HG03196 (cell line): Measurements from ENCODE around the gene REPS1.
A peak's percentile ranks its signal among the peaks of the same experiment; 100 is the strongest.
"Not testable (repeated sequence)": the region's sequence is repeated elsewhere in the genome, so short reads cannot be mapped to it uniquely, and the experiment has no call there.

Experiments
- ATAC-seq: cut with Tn5 transposase; IDR thresholded peaks from one replicate; pipeline ENCODE4 v1.9.1; 2021; ENCODE audit not compliant: unreplicated experiment

Gene REPS1

DNA sequence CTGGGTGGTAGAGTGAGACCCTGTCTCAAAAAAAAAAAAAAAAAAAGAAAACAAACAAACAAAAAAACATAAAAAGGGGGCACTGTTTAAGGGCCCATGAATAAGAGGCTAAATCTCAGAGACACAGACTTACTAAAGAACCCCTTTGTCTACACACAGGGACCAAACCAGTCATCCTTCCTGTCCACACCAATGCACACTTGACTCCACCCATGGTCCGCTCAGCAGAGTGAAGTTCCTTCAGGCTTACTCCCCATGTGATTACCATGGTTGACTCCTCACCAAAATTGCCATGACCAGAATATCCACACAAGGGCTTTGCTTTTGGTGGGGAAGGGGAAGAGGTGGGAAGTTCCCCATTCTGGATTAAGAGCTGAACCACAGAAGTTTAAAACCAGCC lies 19.4 kb upstream of the REPS1 start:
- no peak for ATAC-seq

DNA sequence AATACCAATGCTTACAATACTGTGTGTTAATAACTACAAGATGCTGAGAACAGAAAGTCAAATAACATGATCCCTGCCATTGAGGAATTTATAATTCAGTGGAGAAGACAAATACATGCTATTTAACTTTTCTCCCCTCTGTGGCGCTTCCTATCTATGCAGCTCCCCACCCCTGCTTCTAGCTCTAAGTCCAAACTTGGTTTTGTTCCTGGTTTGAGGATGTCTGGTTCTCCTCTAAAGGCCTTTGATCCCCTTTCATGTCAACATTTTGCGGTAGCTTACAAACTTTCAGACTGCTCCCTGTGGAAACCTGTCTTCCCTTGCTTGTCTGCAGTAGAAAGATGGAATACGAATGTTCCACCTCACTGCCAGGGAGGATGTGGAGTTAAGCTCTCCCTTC lies 18.4 kb upstream of the REPS1 start:
- ATAC-seq, result no peak

DNA sequence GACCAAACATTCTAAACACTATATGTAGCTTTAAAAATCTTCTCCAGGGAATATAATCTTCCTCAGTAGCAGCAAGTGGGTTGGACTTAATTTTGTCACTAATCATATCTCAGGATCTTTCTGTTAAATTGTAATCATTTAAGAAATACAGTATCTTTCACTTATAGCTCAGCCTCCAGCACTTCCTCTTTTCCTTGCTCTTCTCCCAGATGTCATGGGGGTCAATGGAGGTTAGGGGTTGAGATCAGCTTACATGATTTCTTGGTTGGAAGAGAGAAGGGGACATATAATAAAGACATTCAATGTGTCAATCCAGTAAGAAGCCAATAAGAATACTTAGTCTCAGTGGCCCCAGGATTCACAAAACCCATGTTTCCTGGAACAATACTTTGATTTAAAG lies 15.7 kb upstream of the REPS1 start:
- ATAC-seq, result no peak

DNA sequence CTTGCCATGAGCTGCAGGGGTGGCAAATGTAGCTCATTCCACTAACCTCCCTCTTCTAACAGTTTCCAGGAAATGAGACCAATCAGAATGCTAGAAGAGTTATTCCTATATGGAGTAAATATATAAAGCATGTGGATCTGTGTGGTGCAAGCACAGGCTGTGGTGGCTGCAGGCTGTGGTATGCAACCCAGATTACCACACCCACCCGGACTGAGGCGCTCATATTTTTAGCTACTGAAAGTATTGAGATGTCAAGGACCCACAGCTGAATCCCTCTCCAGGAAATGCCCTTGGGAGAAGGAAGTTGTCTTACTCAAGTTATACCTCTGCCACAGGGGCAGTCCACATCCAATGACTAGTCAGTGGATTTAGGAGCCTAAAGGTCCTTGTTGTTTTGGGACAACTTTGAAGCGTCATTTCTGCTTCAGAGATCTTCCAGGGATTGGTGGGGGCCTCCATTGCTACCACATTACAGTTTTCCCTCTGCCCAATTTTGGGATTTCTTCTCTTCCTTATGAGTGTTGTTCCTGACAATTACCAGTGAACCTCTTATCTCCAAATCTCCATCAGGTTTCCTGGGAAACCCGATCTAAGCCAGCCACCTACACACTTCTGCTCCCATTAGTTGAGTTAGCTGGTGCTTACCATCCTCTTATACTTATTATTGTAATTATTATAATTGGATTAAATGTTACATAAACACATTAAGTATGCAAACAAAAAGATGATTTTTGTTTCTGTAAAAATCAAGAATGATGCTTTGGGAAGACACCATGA lies 12.1 kb upstream of the REPS1 start:
- no peak for ATAC-seq

DNA sequence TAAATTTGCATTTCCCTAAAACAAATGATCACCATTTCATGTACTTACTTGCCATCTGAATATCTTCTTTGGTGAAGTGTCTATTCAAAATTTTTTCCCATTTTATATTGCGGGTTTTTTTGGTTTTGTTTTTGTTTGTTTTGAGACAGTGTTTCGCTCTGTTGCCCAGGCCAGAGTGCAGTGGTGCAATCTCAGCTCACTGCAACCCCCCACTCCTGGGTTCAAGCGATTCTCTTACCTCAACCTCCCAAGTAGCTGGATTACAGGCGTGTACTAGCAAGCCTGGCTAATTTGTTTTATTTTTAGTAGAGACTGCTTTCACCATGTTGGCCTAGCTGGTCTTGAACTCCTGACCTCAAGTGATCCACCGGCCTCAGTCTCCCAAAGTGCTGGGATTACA lies 9.1 kb upstream of the REPS1 start:
- ATAC-seq, result no peak

DNA sequence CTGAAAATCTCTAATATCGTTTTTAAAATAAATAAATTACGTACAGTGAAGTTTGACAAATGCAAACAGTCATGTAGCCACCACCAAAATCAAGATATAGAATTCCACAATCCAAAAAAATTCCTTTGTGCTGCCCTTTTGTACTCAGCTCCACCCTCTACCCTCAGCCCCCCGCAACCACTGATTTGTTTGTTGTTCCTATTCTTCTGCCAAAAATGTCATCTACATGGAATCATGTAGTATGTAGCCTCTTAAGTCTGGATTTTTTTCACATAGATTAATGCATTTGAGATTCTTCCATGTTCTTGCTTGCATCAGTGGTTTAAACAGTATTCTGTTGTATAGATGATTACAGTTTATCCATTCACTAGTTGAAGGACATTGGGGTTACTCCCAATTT lies 8.5 kb upstream of the REPS1 start:
- ATAC-seq, result no peak

DNA sequence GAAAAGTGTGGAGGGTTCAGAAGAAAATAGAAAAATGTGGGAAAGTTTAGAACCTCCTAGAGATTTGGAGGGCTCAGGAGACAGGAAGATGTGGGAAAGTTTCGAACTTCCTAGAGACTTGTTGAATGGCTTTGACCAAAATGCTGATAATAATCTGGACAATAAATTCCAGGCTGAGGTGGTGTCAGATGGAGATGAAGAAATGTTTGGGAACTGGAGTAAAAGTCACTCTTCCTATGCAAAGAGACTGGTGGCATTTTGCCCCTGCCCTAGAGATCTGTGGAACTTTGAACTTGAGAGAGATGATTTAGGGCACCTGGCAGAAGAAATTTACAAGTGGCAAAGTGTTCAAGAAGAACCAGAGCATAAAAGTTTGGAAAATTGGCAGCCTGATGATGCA lies 5.4 kb upstream of the REPS1 start:
- not testable (repeated sequence) for ATAC-seq

DNA sequence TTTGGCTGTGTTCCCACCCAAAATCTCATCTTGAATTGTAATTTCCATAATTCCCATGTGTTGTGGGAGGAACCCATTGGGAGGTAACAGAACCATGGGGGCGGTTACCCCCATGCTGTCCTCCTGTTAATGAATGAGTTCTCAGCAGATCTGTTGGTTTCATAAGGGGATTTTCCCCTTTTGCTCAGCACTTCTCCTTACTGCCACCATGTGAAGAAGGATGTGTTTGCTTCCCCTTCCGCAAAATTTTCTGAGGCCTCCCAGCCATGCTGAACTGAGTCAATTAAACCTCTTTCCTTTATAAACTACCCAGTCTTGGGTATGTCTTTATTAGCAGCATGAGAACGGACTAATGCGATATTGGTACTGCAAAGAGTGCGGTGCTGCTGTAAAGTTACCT lies 4.9 kb upstream of the REPS1 start:
- not testable (repeated sequence) for ATAC-seq

DNA sequence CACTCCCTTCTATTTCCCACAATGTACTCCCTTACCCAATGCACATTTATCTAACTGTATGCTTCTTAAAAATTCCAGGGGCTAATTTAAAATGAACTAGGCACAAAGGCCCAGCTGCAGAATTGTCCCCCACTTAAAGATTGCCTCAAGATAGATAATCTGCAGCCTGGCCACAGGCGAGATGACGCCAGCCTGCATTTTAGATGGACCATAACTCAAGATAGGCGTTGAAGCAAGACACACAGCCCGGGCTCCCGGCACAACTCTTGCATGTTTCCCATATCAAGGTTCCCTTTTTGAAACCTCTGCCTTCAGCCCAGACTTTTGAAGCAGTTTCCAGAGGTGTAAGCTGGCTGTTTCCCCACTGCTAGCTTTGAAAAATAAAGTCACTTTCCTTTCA lies 3.2 kb upstream of the REPS1 start:
- ATAC-seq, result no peak

DNA sequence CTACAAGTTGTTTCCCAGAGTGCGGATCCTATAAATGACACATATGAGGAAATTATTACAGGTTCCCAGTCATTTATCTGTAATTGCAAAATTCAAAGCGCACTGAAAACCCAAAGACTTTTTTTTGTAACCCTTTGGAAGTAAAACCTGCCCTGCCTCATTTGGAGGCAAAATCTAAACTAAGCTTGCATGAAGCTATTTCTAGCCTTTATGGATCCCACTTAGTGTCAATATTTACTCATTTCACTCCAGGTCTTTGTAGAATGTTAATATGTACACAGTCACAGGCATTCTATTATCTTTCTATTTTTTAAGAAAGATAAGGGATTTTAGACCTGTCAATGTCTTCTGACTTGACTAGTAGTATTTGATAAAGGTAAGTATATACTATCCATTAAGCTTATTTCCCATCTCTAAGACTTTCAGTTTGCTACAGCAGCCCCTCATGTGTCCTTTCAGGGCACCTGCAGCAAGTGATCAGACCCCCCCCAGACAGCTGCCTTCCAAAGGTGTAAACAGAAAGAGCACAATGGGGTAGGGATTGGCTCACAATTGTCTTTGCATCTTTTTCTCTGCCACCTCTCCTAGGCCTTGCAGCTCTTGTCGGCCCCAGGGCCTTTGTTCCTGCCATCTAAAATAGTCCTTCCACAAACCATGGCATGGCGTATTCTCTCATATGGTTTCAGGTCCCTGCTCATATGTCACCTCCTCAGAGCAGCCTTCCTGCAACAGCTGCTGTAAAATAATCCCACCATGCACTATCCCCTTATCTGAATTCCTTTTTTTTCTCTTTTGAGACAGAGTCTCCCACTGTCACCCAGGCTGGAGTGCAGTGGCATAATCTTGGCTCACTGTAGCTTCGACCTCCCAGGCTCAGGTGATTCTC lies 1.3 kb upstream of the REPS1 start:
- no peak for ATAC-seq

DNA sequence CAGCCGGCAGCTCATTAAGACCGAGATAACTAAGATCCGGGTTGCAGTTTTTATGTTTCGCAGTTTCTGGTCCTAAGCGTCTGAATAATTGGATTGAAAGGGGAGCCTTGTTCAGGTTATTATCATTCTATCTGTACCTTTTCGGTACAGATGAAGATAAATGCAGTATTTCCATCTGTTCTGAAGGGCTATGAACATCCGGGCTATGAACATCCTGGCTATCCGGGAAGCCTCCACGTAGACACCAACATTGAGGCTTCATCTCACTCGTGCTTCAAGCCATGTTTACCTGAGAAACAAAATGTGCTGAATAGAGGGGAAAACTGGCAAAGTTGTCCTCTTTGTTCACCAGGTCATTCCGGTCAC lies 399 bp upstream of the REPS1 start:
- ATAC-seq, result peak; percentile 9

DNA sequence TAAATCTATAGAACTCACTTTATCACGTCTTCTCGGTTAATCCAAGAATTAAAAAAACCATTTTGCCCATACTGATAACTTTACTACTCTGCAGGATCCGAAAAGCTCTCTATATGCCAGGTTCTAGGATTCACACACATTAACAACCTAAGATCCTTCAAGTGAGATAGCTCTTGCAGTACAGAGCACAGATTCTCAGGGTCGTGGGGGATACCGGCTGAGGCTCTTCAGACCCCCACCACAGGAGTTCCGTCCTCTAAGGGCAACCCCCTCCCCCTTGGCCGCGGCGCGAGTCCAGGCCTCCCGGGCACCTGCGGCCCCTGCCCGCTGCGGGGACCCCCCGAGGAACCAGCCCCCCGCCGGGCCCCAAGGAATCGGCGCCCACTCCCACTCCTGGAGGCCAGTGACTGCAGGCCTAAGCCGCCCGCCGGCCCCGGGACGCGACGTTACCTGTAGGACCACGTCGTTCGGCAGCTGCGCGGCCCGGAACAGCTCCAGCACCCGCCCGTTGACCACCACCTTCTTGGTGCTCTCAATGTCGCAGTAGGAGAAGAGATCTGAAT lies 892 bp downstream of the REPS1 start:
- peak; percentile 5 for ATAC-seq

DNA sequence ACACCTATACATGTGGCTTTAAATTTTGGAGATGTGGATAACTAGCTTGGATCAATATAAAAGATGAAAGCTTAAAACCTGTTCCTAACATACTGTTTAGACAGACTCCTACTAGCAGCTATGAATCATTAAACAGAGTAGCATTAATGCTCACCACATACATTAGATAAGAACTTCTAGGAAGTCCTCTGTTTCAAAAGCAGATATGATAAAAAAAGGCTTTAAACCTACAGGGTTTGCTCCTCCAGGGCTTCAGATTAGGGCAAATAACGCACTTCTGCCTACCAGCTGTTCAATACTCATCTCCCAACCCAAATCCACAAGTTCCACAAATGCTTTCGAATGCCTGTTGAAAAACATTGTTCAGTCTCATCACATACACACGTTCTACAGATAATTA lies 1.5 kb downstream of the REPS1 start:
- ATAC-seq, result no peak

DNA sequence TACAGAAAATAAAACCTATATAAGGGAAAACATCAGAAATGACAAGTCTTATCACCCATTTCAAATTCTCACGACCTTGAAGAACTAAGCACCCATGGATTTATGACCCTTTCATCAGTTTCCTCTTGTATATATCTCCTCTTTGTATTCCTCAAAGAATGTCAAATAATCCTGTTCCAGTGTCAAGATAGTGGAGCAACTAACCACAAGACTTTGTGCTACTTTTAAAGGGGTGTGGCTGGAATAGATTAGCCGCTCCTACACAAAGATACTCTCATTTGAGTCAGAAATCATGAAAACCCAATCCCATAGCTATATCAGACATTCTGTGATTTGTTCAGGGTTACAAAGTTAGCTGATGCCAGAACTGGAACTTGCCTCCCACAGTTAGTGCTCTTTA lies 6.6 kb downstream of the REPS1 start:
- no peak for ATAC-seq

DNA sequence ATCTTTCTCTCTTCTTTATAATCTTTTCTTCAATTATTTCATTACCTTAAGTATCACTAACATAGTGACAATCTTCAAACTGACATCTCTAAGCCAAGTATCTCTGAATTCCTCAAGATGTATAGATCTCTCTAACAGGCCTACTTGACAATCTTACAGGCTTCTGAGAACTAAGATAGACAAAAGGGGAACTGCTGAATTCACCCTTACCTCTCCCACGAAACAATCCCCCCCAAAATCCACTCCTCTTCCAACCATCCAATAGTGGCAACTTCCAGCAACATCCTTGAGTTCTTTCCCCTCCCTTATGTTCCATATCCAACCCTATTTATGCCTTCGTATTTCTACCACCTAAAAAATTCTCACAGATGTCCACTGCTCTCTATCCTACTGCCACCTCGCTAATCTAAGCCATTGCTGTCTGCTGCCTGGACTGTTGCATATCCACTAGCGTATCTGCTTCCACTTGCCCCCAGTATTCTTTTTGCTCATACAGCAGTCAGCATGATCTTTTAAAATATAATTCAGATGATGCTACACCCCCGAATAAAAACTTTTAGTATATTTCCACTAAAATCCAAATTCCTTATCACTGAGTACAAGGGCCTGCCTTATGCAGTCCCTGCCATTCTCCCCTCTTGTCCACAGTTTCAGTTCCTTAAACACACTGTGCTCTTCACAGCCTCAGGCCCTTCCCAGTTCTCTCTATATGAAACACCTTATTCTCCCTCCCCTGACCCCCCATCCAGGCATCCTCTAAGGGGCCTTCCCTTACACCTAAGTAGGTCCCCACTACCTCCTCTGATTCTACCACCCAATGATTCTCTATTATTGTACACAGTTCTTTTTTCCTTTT lies 8.0 kb downstream of the REPS1 start:
- ATAC-seq, result no peak

DNA sequence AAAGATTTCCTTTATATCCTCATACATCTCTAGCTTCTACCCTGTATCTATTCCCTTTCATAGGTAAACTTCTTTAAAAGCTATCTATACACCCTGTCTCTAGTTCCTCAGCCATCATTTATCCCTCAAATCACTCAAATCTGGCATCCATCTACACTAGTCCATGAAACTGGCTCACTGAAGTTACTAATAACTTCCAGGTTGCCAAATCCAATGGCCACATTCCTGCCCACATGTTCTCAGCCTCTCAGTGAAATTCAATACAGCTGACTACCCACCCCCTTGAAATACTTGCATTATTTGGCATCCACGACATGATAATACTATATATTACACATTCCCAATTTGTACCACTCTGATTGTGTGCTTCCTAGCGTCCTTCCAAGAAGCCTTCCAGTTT lies 8.7 kb downstream of the REPS1 start:
- ATAC-seq, result no peak

DNA sequence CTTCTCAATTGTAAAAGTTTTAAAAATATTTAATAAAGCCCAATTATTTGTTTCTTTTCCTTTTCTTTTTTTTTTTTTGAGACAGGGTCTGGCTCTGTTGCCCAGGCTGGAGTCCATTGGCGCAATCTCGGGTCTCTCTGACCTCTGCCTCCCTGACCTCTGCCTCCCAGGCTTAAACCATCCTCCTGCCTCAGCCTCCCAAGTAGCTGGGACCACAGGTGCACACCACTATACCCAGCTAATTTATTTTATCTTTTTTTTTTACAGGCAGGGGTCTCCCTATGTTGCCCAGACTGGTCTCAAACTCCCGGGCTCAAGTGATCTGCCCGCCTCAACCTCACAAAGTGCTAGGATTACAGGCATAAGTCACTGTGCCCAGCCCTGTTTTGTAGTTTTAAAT lies 9.8 kb downstream of the REPS1 start:
- ATAC-seq, result no peak

DNA sequence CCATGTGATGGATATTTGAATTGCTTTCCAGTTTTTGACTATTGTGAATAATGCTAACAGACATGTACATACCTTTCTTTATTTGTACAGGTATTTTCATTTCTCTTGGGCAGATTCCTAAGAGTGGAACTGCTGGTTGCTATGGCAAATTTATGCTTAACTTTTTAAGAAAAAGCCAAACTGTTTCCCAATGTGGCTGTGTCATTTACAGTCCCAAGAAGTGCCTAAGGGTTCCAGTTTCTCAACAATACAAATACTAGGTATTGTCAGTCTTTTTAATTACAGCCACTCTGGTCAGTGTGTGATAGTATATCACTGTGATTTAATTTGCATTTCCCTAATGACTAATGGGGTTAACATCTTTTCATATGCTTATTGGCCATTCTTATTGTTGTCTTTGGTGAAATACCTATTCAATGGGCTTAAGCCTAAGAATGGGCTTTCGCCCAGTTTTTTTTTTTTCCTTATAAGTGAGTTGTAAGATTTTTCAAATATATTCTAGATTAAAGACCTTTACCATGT lies 10.3 kb downstream of the REPS1 start:
- ATAC-seq, result no peak

DNA sequence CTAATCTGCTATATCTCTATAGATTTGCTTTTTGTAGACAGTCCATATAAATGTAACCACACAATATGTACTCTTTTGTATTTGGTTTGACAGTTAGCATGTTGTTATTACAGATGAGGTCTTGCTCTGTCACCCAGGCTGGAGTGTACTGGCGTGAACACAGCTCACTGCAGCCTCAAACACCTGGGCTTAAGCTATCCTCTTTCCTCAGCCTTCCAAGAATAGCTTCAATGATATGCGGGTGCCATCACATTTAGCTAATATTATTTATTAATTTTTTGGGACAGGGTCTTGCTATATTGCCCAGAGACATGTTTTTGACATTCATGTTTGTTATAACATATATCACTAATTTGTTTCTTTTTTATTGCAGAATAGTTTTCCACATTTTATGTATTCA lies 10.8 kb downstream of the REPS1 start:
- no peak for ATAC-seq

DNA sequence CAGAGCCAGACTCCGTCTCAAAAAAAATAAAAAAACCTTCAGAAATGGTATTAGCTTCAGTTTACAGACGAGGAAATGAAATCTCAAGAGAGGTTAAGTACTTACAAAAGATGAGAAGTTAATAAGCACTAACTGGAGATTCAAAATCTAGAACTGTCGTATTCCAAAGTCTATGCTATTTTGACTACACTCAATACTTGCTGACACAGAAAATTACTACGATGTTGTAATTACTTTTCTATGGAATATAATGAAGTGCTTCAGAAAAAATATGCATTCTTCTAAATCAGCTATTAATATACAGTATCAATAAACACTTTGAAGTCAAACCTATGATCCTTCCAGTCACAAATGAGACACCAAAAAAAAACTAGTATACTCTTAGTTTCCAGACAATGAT lies 12.2 kb downstream of the REPS1 start:
- ATAC-seq, result no peak
